ENCODE measurements around the gene SHH.

GRCh38 chr7:155803418-155804376 is 8.6 kb downstream of the SHH start:
- TF ChIP-seq POLR2A (IDR thresholded peaks at IDR 0.05): no peak
- no peak for TF ChIP-seq CTCF (IDR thresholded peaks at IDR 0.05)

Data from tibial nerve (tissue), 3 donors.